Endothelial cell of umbilical vein (primary cell): ENCODE results near the gene ANKRD33B.

ENCODE experiments used
- CTCF ChIP-seq, 2 donors: IDR thresholded peaks; 1 replicate in 1 of 2; 2 replicates in 1 of 2; pipeline ENCODE4 v1.5.1; 2011; ENCODE audit warnings: low read length in 2 of 2, mild to moderate bottlenecking in 2 of 2, moderate library complexity in 2 of 2, control low read depth in 1 of 2, inconsistent platforms in 1 of 2, low read depth in 1 of 2; ENCODE audit not compliant: insufficient read depth in 1 of 2; ENCODE audit errors: extremely low read depth in 1 of 2
- EZH2 ChIP-seq: IDR thresholded peaks from 2 replicates; pipeline ENCODE4 v1.6.1; 2012; ENCODE audit warnings: borderline replicate concordance, low read depth, mild to moderate bottlenecking, moderate library complexity, low read length, inconsistent platforms; ENCODE audit not compliant: severe bottlenecking
- GATA2 ChIP-seq: IDR thresholded peaks from 2 replicates; pipeline ENCODE4 v1.7.0; 2011; ENCODE audit warnings: low read depth, mild to moderate bottlenecking, moderate library complexity, mixed read lengths, low read length; ENCODE audit not compliant: insufficient read length, insufficient read depth
- JUN ChIP-seq: IDR thresholded peaks from 2 replicates; pipeline ENCODE4 v1.6.1; 2011; ENCODE audit warnings: borderline replicate concordance, low read depth; ENCODE audit not compliant: insufficient read length, insufficient read depth
- MAX ChIP-seq: IDR thresholded peaks from 2 replicates; pipeline ENCODE4 v1.6.1; 2011; ENCODE audit not compliant: insufficient read depth, insufficient read length
- MYC ChIP-seq: IDR thresholded peaks from one replicate; pipeline ENCODE4 v1.6.1; 2011; ENCODE audit warnings: mild to moderate bottlenecking, low read depth, low read length
- POLR2A ChIP-seq: IDR thresholded peaks from 2 replicates; pipeline ENCODE4 v1.6.1; 2012; ENCODE audit warnings: low read depth, mild to moderate bottlenecking, control low read depth, low read length

- TF ChIP-seq EZH2 (no peak), POLR2A (no peak), GATA2 (no peak), CTCF (IDR thresholded peaks at IDR 0.05; ENCODE audit: extremely low read depth in 1 of 2, insufficient read depth in 1 of 2, low read depth in 1 of 2, low read length in 2 of 2) (no peak), JUN (no peak), MAX (no peak), MYC (no peak)
These were observed 16.9 kb downstream of the ANKRD33B start for GRCh38 chr5:10580531-10581423.
